HG03175 (cell line): ENCODE measurements around the gene SYT9.

Experiments
- ATAC-seq: cut with Tn5 transposase; IDR thresholded peaks from one replicate; pipeline ENCODE4 v1.9.1; 2021; ENCODE audit warnings: mild to moderate bottlenecking, moderate library complexity; ENCODE audit not compliant: unreplicated experiment

SYT9 gene

GRCh38 chr11:7422544-7423331 is 171.0 kb downstream of the SYT9 start:
- ATAC-seq, result no peak

- ATAC-seq, result no peak
Observed at GRCh38 chr11:7423946-7424345, 172.2 kb downstream of the SYT9 start.

- no peak for ATAC-seq
Observed at GRCh38 chr11:7427733-7428132, 176.0 kb downstream of the SYT9 start.

- ATAC-seq, result no peak
Observed at GRCh38 chr11:7428196-7428595, 176.5 kb downstream of the SYT9 start.

GRCh38 chr11:7430496-7430895 is 178.8 kb downstream of the SYT9 start:
- ATAC-seq, result no peak

- ATAC-seq, result no peak
Observed at GRCh38 chr11:7435176-7435575, 183.5 kb downstream of the SYT9 start.

- ATAC-seq, result no peak
Observed at GRCh38 chr11:7436146-7436545, 184.4 kb downstream of the SYT9 start.

- peak; percentile 77 for ATAC-seq
Observed at GRCh38 chr11:7436657-7437056, 185.0 kb downstream of the SYT9 start.

- no peak for ATAC-seq
Observed at GRCh38 chr11:7437696-7438095, 186.0 kb downstream of the SYT9 start.

- ATAC-seq, result no peak
Observed at GRCh38 chr11:7439746-7440320, 188.1 kb downstream of the SYT9 start.

- peak; percentile 90 for ATAC-seq
Observed at GRCh38 chr11:7442588-7443215, 191.0 kb downstream of the SYT9 start.

GRCh38 chr11:7444091-7444981 is 192.6 kb downstream of the SYT9 start:
- no peak for ATAC-seq

- no peak for ATAC-seq
Observed at GRCh38 chr11:7445564-7445963, 193.9 kb downstream of the SYT9 start.

GRCh38 chr11:7448201-7448600 is 196.5 kb downstream of the SYT9 start:
- no peak for ATAC-seq

GRCh38 chr11:7449211-7449840 is 197.6 kb downstream of the SYT9 start:
- no peak for ATAC-seq

GRCh38 chr11:7449841-7450214 is 198.1 kb downstream of the SYT9 start:
- no peak for ATAC-seq

- no peak for ATAC-seq
Observed at GRCh38 chr11:7450836-7451235, 199.1 kb downstream of the SYT9 start.

- ATAC-seq, result no peak
Observed at GRCh38 chr11:7451520-7451919, 199.8 kb downstream of the SYT9 start.

- ATAC-seq, result no peak
Observed at GRCh38 chr11:7451952-7452494, 200.3 kb downstream of the SYT9 start.

GRCh38 chr11:7454854-7455253 is 203.2 kb downstream of the SYT9 start:
- no peak for ATAC-seq
